Colon (tissue), 2 donors: ENCODE results near the gene ZNF764.
"Not testable (repeated sequence)": the region's sequence is repeated elsewhere in the genome, so short reads cannot be mapped to it uniquely, and the experiment has no call there.

Experiments used
- FAIRE-seq: peaks from 2 replicates; lab custom pipeline; 2012; peaks lifted over from hg19 to GRCh38; lab: Jason Lieb, UNC
- donor health status: control.
- donor health status: control.

ZNF764 gene

GRCh38 chr16:30548416-30549253 lies 9.5 kb downstream of the ZNF764 start:
- no peak for FAIRE-seq

GRCh38 chr16:30546115-30546514 lies 12.1 kb downstream of the ZNF764 start:
- FAIRE-seq = no peak

- no peak for FAIRE-seq
Measured at GRCh38 chr16:30543067-30543466, 15.1 kb downstream of the ZNF764 start.

GRCh38 chr16:30541502-30542329 lies 16.5 kb downstream of the ZNF764 start:
- FAIRE-seq = no peak

GRCh38 chr16:30540916-30541464 lies 17.2 kb downstream of the ZNF764 start:
- not testable (repeated sequence) for FAIRE-seq

- not testable (repeated sequence) for FAIRE-seq
Measured at GRCh38 chr16:30539986-30540526, 18.1 kb downstream of the ZNF764 start.

- FAIRE-seq = no peak
Measured at GRCh38 chr16:30539000-30539964, 18.9 kb downstream of the ZNF764 start.

- not testable (repeated sequence) for FAIRE-seq
Measured at GRCh38 chr16:30536391-30537024, 21.7 kb downstream of the ZNF764 start.

- FAIRE-seq = no peak
Measured at GRCh38 chr16:30535777-30536190, 22.4 kb downstream of the ZNF764 start.

GRCh38 chr16:30535106-30535776 lies 22.9 kb downstream of the ZNF764 start:
- FAIRE-seq = no peak

GRCh38 chr16:30534368-30535105 lies 23.6 kb downstream of the ZNF764 start, which contains the start of gene ZNF747:
TSS of gene ZNF747 (minus strand) at chr16:30534858. CDS start at chr16:30534679, 179 bp downstream.
- FAIRE-seq = no peak

GRCh38 chr16:30533748-30534367 lies 24.3 kb downstream of the ZNF764 start:
- no peak for FAIRE-seq

- no peak for FAIRE-seq
Measured at GRCh38 chr16:30533146-30533522, 25.0 kb downstream of the ZNF764 start.

- no peak for FAIRE-seq
Measured at GRCh38 chr16:30532285-30533145, 25.7 kb downstream of the ZNF764 start.

GRCh38 chr16:30530163-30531037 lies 27.8 kb downstream of the ZNF764 start:
- no peak for FAIRE-seq

GRCh38 chr16:30528799-30529457 lies 29.2 kb downstream of the ZNF764 start:
- no peak for FAIRE-seq
